Measurements from ENCODE around the gene ZSCAN9. TPM values are rescaled to one million over a fixed set of nuclear protein-coding genes. Genes with fewer than 3 reads are reported as not detected.
A peak's percentile ranks its signal among the peaks of the same experiment; 100 is the strongest.

Gene ZSCAN9
- total and polyA plus RNA-seq, 2 of the 13 experiments (the other 11 are each of a cell fraction or from before 2014, with no cell fraction given) = 14.6 to 17.8 TPM

DNA sequence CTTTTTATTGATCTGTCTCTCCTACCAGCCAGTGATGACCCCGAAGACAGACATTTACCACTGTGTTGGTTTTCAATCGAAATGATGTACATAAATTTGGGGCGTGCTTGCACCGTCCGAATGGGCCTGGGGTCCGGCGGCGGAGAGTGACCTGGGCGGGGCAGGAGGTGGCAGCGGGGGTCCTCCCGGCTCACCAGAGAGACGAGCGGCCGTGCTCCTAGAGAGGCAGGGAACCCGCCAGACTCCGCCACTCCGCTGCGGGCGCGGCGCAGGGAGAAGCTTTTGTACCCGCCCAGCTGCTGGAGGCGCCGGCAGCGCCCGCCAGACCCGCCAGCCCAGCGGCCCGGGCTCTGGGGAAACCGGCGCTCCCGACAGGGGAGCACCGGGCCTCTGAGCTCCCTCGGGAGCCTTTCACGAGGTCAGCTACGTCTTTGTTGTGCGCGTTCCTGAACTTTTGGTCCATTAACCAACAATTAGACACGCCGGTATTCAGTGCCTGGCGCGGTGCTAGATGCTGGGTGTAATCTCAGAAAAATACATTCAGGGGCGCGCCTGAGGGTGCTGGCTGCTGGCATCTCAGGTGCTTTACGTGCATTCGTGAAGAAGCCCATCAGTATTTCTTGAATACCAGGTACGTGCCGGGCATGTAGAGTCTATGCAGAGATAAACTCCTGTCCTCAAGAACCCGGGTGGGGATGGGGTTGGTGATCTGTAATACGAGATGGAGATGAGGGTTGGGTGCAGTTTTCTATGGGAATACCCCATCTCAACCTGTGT lies 56.4 kb downstream of the ZSCAN9 start, which contains the start of gene PGBD1 (continued):
- TF ChIP-seq DNMT3B (CRISPR knock-in tag; conservative IDR thresholded peaks at IDR 0.05) (peak; percentile 92), CAMTA2 (CRISPR knock-in tag; IDR thresholded peaks at IDR 0.05; ENCODE audit: borderline replicate concordance) (no peak), MBD4 (IDR thresholded peaks at IDR 0.05; ENCODE audit: borderline replicate concordance, low read length) (no peak), KDM6A (CRISPR knock-in tag; IDR thresholded peaks at IDR 0.05; ENCODE audit: low read depth) (no peak), ZNF883 (CRISPR knock-in tag; IDR thresholded peaks at IDR 0.05; ENCODE audit: not compliant biosample characterization) (peak; percentile 75), CHCHD3 (CRISPR knock-in tag; IDR thresholded peaks at IDR 0.05) (no peak), ZNF468 (CRISPR knock-in tag; IDR thresholded peaks at IDR 0.05) (no peak), ZFP1 (CRISPR knock-in tag; IDR thresholded peaks at IDR 0.05) (peak; percentile 40; the same call in 1 of the 2 replicates), MTA1 (CRISPR knock-in tag; IDR thresholded peaks at IDR 0.05; ENCODE audit: borderline replicate concordance) (peak; percentile 28; the same call in 1 of the 2 replicates), BHLHE40 (IDR thresholded peaks at IDR 0.05; ENCODE audit: low read length) (0 out of 2 replicates have a peak, but pooled peaks have one; percentile 15), SP140L (CRISPR knock-in tag; IDR thresholded peaks at IDR 0.05; ENCODE audit: borderline replicate concordance) (no peak), SRY (CRISPR knock-in tag; IDR thresholded peaks at IDR 0.05) (0 out of 2 replicates have a peak, but pooled peaks have one; percentile 25), ZFP90 (CRISPR knock-in tag; IDR thresholded peaks at IDR 0.05; ENCODE audit: borderline replicate concordance) (no peak; the same call in 1 of the 2 replicates)
- TF ChIP-seq, protein P1, sequence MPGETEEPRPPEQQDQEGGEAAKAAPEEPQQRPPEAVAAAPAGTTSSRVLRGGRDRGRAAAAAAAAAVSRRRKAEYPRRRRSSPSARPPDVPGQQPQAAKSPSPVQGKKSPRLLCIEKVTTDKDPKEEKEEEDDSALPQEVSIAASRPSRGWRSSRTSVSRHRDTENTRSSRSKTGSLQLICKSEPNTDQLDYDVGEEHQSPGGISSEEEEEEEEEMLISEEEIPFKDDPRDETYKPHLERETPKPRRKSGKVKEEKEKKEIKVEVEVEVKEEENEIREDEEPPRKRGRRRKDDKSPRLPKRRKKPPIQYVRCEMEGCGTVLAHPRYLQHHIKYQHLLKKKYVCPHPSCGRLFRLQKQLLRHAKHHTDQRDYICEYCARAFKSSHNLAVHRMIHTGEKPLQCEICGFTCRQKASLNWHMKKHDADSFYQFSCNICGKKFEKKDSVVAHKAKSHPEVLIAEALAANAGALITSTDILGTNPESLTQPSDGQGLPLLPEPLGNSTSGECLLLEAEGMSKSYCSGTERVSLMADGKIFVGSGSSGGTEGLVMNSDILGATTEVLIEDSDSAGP (CRISPR knock-in tag; IDR thresholded peaks at IDR 0.05; ENCODE audit: borderline replicate concordance) = peak; percentile 86
- TF ChIP-seq, protein P2, sequence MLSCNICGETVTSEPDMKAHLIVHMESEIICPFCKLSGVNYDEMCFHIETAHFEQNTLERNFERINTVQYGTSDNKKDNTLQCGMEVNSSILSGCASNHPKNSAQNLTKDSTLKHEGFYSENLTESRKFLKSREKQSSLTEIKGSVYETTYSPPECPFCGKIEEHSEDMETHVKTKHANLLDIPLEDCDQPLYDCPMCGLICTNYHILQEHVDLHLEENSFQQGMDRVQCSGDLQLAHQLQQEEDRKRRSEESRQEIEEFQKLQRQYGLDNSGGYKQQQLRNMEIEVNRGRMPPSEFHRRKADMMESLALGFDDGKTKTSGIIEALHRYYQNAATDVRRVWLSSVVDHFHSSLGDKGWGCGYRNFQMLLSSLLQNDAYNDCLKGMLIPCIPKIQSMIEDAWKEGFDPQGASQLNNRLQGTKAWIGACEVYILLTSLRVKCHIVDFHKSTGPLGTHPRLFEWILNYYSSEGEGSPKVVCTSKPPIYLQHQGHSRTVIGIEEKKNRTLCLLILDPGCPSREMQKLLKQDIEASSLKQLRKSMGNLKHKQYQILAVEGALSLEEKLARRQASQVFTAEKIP (CRISPR knock-in tag; IDR thresholded peaks at IDR 0.05; ENCODE audit: borderline replicate concordance) = no peak
- TF ChIP-seq, protein P3, sequence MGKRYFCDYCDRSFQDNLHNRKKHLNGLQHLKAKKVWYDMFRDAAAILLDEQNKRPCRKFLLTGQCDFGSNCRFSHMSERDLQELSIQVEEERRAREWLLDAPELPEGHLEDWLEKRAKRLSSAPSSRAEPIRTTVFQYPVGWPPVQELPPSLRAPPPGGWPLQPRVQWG (CRISPR knock-in tag; IDR thresholded peaks at IDR 0.05; ENCODE audit: borderline replicate concordance, low read depth) = no peak
- TF ChIP-seq, protein P4, sequence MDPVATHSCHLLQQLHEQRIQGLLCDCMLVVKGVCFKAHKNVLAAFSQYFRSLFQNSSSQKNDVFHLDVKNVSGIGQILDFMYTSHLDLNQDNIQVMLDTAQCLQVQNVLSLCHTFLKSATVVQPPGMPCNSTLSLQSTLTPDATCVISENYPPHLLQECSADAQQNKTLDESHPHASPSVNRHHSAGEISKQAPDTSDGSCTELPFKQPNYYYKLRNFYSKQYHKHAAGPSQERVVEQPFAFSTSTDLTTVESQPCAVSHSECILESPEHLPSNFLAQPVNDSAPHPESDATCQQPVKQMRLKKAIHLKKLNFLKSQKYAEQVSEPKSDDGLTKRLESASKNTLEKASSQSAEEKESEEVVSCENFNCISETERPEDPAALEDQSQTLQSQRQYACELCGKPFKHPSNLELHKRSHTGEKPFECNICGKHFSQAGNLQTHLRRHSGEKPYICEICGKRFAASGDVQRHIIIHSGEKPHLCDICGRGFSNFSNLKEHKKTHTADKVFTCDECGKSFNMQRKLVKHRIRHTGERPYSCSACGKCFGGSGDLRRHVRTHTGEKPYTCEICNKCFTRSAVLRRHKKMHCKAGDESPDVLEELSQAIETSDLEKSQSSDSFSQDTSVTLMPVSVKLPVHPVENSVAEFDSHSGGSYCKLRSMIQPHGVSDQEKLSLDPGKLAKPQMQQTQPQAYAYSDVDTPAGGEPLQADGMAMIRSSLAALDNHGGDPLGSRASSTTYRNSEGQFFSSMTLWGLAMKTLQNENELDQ (CRISPR knock-in tag; IDR thresholded peaks at IDR 0.05; ENCODE audit: borderline replicate concordance) = no peak
- TF ChIP-seq, protein P5, sequence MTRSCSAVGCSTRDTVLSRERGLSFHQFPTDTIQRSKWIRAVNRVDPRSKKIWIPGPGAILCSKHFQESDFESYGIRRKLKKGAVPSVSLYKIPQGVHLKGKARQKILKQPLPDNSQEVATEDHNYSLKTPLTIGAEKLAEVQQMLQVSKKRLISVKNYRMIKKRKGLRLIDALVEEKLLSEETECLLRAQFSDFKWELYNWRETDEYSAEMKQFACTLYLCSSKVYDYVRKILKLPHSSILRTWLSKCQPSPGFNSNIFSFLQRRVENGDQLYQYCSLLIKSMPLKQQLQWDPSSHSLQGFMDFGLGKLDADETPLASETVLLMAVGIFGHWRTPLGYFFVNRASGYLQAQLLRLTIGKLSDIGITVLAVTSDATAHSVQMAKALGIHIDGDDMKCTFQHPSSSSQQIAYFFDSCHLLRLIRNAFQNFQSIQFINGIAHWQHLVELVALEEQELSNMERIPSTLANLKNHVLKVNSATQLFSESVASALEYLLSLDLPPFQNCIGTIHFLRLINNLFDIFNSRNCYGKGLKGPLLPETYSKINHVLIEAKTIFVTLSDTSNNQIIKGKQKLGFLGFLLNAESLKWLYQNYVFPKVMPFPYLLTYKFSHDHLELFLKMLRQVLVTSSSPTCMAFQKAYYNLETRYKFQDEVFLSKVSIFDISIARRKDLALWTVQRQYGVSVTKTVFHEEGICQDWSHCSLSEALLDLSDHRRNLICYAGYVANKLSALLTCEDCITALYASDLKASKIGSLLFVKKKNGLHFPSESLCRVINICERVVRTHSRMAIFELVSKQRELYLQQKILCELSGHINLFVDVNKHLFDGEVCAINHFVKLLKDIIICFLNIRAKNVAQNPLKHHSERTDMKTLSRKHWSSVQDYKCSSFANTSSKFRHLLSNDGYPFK (CRISPR knock-in tag; IDR thresholded peaks at IDR 0.05; ENCODE audit: borderline replicate concordance) = peak; percentile 58; the same call in 1 of the 2 replicates
